Hematopoietic multipotent progenitor cell treated with erythropoietin and hydrocortisone succinate and interleukin-3 and kit ligand, for 4 days (in vitro differentiated cells): ENCODE measurements around the gene MRPL28.
"Not testable (repeated sequence)": the region's sequence is repeated elsewhere in the genome, so short reads cannot be mapped to it uniquely, and the experiment has no call there.

Experiments used
- DNase-seq: peaks from one replicate; pipeline ENCODE4 v3.0.0-alpha.2; 2015

MRPL28 gene

DNA sequence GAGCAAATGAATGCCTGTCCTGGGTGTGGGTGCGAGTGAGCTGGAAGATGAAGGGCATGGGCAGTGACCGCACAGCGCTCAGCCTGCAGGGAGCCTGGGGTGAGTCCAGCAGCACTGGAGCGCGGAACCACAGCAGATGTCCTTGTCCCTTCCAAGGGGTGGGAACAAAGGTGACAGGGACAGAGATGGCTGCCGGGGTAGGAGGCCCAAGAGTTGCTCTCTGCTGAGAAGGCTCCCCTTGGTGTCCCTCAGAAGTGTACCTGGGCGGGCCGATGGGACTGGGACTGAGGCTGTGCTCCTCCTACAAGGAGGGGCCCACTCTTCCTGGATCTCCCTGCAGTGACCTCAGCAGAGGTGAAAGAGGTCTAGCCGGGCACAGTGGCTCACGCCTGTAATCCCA, 19.0 kb upstream of the MRPL28 start:
- DNase-seq, result no peak

DNA sequence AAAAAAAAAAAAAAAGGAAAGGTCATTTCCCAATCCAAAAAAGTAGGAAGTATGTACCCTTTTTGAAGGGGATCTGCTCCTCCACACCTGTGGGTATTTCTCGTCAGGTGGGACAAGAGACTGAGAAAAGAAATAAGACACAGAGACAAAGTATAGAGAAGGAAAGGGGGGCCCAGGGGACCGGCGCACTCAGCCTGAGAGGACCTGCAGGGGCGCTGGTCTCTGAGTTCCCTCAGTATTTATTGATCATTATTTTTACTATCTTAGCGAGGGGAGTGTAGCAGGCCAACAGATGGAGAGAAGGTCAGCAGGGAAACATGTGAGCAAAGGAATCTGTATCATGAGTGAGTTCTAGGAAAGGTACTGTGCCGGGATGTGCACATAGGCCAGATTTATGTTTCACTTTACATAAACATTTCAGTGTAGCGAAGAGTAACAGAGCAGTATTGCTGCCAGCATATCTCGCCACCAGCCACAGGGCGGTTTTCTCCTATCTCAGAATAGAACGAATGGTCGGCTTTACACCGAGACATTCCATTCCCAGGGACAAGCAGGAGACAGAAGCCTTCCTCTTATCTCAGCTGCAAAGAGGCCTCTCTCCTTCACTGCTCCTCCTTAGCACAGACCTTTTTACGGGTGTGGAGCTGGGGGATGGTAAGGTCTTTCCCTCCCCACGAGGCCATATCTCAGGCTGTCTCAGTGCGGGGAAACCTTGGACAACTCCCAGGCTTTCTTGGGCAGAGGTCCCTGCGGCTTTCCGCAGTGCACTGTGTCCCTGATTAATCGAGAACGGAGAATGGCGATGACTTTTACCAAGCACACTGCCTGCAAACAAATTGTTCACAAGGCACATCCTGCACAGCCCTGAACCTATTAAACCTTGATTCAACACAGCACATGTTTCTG, 17.7 kb upstream of the MRPL28 start:
- DNase-seq, result peak; percentile 51

DNA sequence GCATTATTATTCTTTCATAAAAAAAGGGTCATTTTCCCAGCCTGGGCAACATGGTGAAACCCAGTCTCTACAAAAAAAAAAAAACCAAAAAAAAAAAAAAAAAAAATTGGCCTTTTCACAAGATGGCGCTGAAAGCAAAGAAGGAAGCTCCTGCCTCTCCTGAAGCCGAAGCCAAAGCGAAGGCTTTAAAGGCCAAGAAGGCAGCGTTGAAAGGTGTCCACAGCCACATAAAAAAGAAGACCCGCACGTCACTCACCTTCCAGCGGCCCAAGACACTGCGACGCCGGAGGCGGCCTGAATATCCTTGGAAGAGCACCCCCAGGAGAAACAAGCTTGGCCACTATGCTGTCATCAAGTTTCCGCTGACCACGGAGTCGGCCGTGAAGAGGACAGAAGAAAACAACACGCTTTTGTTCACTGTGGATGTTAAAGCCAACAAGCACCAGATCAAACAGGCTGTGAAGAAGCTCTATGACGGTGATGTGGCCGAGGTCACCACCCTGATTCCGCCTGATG, 16.4 kb upstream of the MRPL28 start:
- DNase-seq, result peak; percentile 60

DNA sequence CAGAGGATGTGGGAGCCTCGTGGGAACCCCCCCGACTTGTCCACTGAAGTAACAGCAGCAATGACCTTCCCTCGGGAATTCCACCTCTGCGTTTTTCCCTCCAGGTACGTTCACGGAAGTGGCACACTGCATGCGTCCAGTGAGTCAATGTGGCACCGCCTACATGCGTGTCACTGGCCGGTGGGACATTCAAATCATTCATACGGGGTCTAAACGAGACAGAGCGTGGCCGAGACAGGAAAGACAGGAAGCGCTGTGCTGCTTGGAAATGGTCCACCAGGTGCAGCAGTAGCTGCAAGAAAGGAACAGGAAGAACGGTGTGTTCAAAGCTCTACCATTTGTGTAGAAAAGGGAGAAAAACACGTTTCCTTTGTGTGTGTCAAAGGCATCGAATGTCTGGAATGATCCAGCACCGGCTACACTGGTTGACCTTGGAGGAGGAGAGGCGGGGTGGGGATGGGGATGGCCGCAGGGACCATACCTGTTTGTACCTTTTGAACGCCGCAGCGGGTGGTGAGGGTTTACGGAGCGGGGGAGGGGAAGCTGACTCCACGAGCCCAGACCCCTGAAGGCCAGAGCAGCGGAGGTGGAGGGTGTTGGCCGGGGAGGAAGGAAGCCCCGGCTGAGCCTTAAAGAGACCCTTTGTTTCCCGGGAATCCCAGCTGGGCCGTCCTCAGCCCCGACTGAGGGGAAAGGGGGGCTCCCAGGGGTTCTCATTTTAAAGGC, 13.2 kb upstream of the MRPL28 start:
- DNase-seq, result peak; percentile 54

DNA sequence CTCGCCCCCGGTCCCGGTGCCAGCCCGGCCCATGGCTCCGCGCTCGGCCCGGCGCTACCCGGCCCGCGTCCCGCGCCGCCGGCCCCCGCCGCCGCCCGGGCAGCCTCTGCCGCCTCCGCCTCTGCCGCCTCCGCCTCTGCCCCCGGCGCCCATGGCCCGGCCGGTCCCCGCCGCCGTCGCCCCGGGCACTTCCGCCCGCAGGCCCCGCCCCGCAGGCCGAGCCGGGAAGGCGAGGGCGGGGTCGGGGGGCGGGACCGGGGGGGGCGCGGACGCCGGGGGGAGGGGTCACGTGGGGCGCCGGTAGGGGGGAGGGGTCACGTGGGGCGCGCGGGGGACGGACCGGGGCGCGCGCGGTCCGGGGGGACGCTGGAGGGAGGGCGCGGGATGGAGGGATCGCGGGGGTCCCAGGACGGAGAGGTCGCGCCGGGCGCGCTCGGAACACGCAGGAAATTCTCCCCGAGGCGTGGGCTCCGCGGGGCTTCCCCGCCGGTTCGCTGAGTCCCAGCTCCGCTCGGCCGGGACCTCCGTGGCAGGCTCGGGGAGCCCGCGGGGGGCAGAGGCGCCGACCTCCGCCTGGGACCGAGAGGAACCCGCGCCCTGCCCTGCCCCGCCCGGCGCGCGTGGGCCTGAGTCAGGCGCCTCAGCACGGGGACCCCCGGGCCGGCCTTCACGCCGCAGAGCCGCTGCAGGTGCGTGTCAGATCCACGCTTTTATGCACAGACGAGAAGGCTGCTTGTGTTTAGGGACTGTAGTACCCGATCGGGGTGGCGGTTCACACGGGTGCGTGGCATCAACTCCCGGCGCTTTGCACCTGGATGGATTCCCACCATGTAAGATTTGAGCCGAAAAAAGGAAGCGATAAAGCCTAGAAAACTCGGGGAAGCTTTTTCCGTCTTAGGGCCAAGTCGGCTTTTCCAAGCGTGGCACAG, 11.7 kb upstream of the MRPL28 start, which contains the start of gene PGAP6:
TSS of gene PGAP6 (minus strand) at position 190 of the 929 bp plus-strand sequence. CDS start at position 33, 157 bp downstream.
- peak; percentile 86 for DNase-seq

DNA sequence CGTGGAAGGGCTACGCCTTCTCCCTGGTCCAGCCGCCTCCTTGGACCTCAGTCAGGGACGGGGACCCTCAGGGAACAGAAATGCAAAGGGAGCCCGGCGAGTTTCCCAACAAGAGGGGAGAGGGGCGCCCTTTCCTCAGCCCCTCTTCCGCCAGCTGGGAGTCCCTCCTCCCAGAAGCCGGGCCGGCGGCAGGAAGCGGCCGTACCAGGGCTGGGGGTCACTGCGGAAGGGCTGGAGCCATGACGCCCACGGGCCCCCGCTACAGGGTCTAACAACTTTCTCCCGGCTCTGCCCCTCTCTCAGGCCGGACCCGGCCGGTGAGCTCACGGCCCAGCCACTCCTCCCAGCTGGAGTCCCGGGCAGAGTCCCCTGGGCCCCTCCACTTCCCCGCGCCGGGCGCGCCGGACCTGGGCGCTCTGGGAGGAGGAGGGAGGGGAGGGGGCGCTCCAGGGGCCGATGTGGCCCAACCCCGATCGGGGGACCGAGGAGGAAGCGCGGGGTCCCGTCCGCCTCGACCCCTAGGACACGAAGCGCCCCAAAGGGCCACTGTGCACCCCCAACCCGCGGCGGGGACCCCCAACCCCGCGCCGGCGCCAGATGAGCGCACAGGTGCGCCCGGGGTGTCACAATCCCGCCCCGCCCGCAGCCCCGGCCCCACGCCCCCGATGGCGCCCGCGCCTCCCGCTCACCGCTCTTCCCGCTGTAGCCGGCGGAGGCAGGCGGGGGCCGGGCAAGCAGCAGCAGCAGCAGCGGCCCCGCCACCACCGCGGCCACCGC, 10.9 kb upstream of the MRPL28 start:
- DNase-seq, result peak; percentile 45

DNA sequence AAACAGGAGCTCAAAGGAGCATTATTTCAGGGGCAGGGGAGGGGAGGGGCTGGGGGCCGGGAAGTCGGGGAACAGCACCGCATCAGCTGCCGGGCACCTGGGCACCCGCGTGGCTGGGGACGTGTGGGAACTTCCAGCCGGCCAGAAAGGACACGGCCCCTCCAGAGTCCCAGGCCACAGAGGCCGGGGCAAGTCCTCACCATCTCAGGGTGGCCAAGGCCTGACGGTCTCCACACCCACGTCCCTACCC, 10.3 kb upstream of the MRPL28 start:
- no peak for DNase-seq

DNA sequence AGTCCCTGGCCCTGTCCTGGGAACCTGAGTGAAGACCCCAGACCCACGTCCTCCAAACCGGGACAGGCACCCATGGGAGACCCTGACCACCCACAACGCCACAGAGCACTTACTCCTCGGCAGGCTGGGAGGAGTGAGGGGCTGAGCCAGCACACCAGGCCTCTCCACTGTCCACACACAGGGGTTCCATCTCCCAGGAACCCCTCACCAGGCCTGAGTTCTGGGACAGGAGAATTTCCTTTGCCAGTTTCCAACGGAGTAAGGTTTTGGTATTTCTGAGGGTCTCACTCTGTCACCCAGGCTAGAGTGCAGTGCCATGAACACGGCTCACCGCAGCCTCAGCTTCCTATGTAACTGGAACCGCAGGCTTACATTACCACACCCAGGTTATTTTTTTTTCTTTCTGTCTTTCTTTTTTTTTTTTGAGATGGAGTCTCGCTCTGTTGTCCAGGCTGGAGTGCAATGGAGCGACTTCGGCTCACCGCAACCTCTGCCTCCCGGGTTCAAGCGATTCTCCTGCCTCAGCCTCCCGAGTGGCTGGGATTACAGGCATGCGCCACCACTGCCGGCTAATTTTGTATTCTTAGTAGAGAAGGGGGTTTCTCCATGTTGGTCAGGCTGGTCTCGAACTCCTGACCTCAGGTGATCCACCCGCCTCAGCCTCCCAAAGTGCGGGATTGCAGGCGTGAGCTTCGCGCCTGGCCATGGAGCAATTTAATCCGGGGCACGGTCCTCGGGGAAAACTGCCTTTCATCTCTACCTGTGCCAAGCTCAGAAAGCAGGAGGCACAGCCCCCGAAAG, 9.8 kb upstream of the MRPL28 start:
- no peak for DNase-seq

DNA sequence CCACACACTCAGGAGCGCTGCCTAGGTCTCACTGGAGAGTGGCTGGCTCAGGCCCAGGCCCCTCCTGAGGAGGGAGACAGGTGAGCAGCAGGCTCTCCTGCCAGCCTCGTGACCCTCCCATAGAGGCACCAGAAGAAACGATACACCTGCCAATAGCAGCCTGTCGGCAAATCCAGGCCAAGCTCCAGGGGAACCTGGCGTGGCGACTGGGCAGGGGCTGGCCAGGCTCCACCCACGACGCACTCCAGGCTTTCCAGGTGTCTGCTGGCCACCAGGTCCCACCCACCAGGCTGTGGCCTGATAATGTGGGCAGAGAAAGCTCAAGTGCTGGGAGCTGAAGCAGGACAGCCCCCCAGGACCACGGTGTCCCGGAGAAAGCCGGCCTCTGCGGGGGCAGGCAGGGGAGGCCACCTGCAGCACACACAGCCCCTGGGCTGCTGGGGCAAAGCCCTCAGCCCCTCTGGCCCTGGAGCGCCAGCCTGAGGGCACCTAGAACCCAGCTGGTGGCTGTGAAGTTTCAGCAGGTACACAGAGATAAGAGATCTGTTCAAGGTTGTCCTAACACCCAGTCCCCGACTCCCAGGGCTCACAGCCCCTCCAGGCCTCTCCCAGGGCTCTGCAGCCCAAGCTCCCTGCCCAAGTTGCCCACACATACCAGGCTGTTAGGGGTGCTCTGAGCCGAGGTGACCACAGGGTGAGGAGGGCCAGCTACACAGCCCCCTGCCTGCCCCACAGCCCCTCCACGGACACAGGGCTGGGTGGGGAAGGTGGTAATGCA, 9.0 kb upstream of the MRPL28 start:
- DNase-seq, result no peak

DNA sequence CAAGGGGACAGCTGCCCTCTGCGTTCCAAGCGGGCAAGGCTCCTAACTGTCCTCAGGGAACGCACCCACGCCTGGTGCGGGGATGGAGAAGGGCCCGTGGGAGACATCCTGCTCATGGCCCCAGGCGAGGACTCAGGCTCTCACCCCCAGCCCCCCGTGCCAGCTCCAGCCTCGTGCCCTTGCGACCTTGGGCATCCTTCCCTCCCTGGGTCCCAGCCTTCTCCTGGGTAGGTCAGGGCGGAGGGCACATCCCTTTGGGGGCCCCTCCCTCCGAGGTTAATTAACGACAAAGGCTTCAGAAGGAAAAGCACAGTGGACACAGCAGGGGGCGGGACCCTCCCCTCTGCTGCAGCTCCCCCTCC, 8.5 kb upstream of the MRPL28 start:
- DNase-seq, result no peak

DNA sequence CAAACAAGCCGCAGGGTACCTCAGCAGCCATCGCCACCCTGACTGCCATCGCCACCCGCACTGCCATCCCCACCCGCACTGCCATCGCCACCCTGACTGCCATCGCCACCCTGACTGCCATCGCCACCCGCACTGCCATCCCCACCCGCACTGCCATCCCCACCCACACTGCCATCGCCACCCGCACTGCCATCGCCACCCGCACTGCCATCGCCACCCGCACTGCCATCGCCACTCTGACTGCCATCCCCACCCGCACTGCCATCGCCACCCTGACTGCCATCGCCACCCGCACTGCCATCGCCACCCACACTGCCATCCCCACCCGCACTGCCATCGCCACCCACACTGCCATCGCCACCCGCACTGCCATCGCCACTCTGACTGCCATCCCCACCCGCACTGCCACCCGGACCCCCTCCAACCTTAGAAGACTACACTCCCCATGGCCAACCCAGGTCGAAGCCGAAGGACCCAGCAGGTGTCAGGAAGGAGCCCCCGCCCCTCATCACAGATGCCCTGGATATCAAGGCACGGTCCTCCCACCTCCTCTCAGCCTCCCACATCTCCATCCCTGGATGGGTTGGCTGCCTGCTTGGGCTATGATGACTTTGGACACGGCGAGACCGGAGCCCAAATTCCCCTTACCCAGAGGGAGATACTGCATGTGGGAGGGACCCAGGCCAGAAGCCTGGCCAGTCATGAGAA, 7.9 kb upstream of the MRPL28 start:
- DNase-seq, result not testable (repeated sequence)

DNA sequence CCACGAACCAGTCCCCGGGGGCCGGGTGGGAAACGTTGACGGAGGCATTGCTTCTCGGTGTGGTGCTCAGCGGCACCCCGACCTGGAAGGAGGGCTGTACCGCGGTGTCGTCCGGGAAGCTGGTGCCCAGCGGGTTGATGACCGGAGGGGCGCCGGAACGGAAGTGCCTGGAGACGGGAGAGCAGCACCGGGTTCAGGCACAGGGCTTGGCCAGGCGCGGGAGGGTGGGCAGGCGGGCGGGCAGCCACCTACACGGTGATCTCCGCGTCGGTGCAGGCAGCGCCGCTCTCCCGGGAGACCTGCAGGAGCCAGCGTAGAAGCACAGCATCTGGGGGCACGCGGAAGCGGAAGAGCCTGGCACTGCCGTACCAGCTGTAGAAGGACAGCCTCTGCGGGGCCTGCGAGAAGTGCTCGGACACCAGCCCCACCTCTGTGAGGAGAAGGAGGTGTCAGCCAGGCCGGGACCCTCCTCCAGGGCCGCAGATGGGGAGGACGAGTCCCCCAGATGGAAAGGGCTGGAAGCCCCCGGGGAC, 7.1 kb upstream of the MRPL28 start:
- no peak for DNase-seq

DNA sequence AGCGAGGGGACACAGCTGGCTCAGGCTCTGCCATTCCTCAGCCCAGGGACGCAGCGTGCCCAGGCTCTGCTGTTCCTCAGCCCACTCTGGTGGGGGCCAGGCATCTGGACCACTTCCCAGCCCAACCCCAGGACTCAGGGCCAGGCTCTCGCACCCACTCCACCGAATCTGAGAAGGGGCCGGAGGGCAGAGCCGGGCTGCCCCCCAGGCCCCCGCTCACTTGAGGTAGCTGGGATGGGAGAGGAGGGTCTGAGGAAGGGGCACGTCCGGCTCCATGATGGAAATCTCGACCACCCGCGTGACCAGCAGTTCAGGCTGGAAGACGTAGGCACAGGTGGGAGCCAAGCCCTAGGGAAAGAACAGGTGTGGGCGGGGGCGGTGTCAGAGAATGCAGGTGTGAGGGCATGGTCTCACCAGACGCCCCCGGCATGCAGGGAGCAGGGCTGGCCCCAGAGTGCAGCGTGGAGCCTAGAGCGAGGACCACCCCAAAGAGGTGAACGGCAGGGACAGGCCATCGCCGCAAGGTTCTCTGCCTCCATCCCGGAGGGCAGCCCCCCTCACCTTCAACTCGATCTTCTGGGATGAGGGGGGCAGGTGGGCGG, 6.6 kb upstream of the MRPL28 start:
- DNase-seq, result no peak

DNA sequence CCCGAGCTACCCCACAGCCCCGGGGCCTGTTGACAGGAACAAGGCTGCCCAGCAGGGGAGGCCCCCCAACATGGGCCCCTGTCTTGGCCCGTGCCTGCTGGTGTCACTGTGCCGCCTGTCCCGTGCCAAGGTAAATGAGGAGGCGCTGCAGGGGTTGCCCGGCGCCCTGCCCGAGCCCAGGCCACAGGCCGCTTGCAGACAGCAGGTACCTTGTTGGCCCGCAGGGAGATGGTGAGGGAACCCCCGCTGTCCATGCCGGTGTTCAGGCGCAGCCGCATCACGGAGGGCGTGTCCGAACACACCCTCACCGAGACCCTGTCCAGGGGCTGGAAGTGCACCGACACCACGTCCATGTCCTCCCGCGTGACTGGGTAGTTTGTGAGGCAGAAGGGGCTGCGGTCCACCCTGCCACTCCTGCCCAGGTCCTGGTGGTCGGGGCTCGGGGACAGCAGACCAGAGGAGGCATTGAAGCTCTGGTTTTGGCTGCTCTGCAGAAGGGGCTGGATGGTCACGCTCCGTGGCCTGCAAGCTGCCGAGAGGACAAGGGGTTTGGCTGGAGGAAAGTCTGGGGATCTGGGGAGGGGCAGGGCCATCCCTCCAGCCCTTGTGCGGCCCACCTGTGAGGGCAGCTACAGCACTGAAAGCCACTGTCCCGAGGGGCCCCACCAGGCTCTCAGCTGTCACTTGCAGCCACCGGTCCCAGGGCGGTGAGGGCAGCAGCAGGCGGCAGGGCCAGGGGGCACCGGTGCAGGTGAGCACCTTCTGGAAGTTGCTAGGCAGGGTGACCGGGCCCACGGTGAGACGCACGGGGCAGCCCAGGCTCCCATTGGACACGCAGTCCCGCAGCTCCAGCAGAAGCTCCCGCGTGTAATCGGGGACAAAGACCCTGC, 5.8 kb upstream of the MRPL28 start:
- no peak for DNase-seq

DNA sequence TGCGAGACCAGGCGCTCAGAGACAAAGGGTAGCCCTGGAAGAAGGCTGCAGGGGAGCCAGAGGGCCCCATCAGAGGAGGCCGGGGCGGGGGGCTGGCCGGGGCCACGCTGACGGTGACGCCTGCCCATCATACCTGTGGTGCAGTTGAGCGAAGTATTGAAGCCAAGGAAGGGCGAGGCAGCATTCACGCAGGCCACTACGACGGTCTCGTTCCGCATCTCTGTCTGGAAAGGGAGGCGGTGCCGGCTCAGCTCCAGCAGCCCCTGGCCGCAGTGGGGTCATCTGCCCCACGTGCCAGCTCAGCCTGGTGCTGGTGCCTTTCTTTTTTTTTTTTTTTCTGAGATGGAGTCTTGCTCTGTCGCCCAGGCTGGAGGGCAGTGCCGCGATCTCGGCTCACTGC, 4.9 kb upstream of the MRPL28 start:
- no peak for DNase-seq

DNA sequence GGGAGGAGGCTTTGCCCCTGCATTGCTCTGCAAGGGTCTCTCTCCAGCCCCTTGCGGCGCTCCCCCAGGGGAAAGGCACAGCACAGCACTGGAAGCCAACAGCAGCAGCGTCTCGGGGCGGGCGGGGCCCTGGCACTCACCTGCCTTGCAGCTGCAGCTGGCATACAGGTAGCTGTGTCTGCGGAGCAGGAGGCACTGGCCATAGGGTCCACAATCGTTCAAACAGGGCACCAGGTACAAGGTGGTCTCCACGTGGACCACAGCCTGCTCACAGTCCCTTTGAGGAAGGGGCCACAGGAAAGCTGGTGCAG, 4.2 kb upstream of the MRPL28 start:
- DNase-seq, result no peak

DNA sequence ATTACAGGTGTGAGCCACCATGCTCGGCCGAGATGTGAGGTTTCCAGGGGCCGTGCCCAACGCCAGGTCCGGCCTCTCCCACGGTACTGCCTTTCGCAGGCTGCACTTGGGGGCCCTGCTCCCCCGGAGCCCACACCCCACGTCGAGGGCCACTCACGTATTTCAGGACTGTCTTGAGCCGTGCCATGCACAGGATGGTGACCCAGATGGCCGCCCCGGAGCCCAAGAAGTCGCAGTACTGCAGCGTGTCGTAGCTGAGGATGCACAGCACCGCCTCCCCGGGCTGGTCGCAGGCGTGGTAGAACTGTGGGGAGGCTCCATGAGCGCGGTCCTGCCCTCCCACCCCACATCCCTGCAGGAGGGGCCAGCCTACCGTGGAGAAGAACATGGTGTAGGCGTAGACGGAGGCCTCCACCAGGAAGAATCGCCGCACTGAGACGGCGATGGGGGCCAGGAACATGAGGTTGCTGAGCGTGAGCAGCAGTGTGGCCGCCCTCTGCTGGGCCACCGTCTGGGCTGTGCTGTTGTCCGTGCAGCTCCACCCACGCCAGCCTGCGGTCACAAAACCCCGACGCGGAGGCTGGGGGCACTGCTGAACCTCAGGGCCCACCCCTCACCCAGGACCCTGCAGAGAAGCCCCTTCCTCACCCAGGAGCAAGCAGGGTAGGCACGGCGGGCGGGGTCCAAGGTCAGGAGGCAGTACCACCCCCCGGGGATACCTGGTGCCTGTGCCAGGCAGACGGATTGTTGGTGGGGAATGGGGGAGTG, 3.7 kb upstream of the MRPL28 start:
- no peak for DNase-seq
